ENCODE measurements around the gene HLCS. TPM values are rescaled to one million over a fixed set of nuclear protein-coding genes. Genes with fewer than 3 reads are reported as not detected.

The HLCS gene
- polyA plus RNA-seq, 1 experiment, result 16.9 TPM

DNA sequence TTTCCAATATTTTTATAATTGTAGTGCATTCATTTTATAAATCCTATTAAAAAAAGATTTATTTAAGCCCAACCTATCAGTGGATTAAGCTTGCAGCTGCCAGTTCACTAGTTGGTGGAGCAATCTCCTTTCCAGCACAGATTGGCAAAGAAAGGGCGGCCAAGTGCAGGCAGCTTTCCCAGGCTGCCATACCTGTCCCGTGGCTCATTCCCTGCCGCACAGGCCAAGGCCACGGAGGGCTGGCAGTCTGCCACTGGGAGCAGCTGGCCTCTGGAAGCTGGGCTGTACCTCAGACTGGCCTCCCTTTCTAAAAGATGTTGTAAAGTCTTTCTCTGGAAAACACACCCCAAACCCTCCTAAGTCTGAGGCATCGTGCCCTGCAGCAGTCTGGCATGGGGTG, 193.4 kb downstream of the HLCS start:
- POLR2A ChIA-PET, result no interaction called here
- CTCF ChIA-PET, result interaction anchor here (1.1 kb wide), 1 partner anchor 15 kb away, joined by 3 read pairs; no protein-coding TSS in a partner anchor

DNA sequence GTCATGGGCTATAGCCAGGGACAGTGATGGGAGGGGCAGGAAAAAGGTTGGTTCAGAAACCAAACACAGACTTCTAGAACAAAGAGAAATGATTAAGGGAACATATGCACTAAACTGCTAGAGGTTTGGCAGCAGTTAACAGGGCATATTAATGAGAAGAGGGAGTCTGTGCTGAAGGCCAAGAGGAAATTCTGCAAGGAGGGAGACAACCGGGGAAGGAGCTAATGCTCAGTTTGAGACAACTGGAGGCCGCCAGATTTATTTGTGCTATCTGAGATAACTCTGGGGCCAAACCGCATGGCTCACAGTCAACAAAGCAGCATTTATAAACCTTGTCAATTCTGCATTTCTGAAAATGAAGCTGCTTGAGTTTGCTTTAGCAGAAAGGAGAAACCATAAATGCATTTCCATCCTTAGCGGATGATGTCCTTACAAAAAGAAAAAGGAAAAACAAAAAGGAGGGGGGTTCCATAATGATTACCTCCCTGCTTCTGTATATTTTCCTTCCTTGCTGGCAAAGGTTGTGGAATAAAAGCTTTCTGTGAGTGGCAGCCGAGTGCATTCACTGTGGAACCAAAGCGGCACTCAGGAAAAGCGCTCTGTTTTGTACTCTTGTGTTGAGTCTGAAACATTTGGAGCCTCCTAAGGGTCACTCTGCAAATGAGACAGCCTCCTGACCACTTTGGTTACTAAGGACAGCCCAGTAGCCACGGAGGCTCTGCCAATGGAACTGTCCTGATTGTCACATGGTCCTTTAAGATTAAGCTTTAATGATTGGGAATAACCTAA, 197.2 kb downstream of the HLCS start:
- CTCF ChIA-PET, result no interaction called here
- TF ChIP-seq, protein P1, sequence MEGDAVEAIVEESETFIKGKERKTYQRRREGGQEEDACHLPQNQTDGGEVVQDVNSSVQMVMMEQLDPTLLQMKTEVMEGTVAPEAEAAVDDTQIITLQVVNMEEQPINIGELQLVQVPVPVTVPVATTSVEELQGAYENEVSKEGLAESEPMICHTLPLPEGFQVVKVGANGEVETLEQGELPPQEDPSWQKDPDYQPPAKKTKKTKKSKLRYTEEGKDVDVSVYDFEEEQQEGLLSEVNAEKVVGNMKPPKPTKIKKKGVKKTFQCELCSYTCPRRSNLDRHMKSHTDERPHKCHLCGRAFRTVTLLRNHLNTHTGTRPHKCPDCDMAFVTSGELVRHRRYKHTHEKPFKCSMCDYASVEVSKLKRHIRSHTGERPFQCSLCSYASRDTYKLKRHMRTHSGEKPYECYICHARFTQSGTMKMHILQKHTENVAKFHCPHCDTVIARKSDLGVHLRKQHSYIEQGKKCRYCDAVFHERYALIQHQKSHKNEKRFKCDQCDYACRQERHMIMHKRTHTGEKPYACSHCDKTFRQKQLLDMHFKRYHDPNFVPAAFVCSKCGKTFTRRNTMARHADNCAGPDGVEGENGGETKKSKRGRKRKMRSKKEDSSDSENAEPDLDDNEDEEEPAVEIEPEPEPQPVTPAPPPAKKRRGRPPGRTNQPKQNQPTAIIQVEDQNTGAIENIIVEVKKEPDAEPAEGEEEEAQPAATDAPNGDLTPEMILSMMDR (IDR thresholded peaks at IDR 0.05; ENCODE audit: insufficient read depth, low read depth, low read length), result no peak
- Histone ChIP-seq H3K27me3 (ENCODE audit: control insufficient read depth, insufficient read depth, low read length) (no peaks in the 10 kb centered on the region), H3K36me3 (ENCODE audit: control insufficient read depth, insufficient read depth, low read length) (no peaks in the 10 kb centered on the region), H3K4me3 (ENCODE audit: low read depth, low read length) (no peak overlapping the region)
- DNase-seq (ENCODE audit: low read depth), result no peak
- POLR2A ChIA-PET, result no interaction called here

More for the DNA sequence above, 193.4 kb downstream of the HLCS start:
- no peaks in the 10 kb centered on the region for H3K36me3 ChIP-seq (ENCODE audit: control insufficient read depth, insufficient read depth, low read length)
- no peak overlapping the region for H3K4me3 ChIP-seq (ENCODE audit: low read depth, low read length)
- TF ChIP-seq, protein P1 (IDR thresholded peaks at IDR 0.05; ENCODE audit: insufficient read depth, low read depth, low read length), result no peak
- no peak for DNase-seq (ENCODE audit: low read depth)
- H3K27me3 ChIP-seq (ENCODE audit: control insufficient read depth, insufficient read depth, low read length), result no peaks in the 10 kb centered on the region

DNA sequence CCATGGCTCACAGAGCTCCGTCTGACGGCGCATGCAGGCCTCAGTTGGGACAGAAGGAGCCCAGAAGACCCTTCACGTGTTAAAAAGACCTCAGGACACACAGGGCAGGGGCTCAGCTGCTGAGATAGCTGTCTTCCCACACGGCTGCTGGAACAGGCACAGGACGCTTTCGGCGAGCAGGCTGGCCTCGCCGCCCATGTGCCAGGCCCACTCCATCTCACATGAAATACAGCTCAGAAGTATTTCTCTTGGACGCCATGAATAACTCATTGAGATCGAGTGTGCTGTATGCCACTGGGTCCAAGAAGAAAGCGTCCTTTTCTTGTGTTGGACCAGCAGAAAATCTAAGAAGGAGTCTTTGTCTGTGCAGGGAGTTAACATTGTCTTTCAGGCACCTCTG, 198.0 kb downstream of the HLCS start:
- ChIA-PET POLR2A (no interaction called here), CTCF (no interaction called here)
- no peak for DNase-seq (ENCODE audit: low read depth)
- Histone ChIP-seq H3K36me3 (ENCODE audit: control insufficient read depth, insufficient read depth, low read length) (no peaks in the 10 kb centered on the region), H3K4me3 (ENCODE audit: low read depth, low read length) (no peak overlapping the region), H3K27me3 (ENCODE audit: control insufficient read depth, insufficient read depth, low read length) (no peaks in the 10 kb centered on the region)
- TF ChIP-seq, protein P1 (IDR thresholded peaks at IDR 0.05; ENCODE audit: insufficient read depth, low read depth, low read length), result no peak

DNA sequence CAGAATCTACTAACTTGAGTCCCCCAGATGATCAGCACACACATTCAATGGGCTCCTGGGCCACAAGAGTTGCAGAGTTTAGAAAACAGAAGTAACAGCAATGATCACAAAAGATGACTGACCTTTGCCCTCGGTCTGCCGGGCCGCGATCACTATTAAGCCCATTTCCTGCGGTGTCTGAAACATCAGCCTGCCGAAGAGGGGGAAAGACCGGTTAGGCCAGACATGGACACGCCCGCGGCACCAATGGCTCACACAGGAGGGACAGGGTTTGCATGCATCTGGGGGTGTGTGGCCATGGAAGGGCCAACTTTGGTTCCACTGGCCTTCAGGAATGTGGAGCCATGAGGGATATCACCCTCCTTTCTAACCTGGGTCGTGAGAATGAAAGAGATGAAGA, 199.4 kb downstream of the HLCS start:
- DNase-seq (ENCODE audit: low read depth), result no peak
- H3K4me3 ChIP-seq (ENCODE audit: low read depth, low read length), result no peak overlapping the region
- ChIA-PET POLR2A (no interaction called here), CTCF (no interaction called here)
- no peaks in the 10 kb centered on the region for H3K27me3 ChIP-seq (ENCODE audit: control insufficient read depth, insufficient read depth, low read length)
- H3K36me3 ChIP-seq (ENCODE audit: control insufficient read depth, insufficient read depth, low read length), result no peaks in the 10 kb centered on the region
- TF ChIP-seq, protein P1 (IDR thresholded peaks at IDR 0.05; ENCODE audit: insufficient read depth, low read depth, low read length), result no peak

DNA sequence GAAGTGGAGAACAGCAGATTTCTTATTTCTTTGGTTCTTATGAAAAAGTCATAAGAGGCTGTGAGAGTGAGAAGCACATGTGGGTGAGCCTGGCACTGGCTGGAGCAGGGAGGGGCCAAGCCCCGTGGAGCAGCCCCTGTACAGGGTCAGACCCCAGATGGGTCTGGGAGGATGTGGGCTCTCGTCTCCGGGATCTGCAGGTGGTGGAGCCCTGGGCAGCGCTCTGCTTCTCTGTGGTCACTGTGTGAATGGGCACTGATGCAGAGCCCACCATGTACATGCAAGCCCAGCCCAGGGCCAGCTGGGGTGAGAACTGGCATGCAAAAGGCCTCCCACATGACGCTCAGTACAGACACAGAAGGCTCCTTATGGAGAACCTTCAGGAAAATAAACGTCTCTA, 200.0 kb downstream of the HLCS start:
- POLR2A ChIA-PET, result no interaction called here
- H3K4me3 ChIP-seq (ENCODE audit: low read depth, low read length), result no peak overlapping the region
- H3K27me3 ChIP-seq (ENCODE audit: control insufficient read depth, insufficient read depth, low read length), result no peaks in the 10 kb centered on the region
- CTCF ChIA-PET, result no interaction called here
- no peak for DNase-seq (ENCODE audit: low read depth)
- no peaks in the 10 kb centered on the region for H3K36me3 ChIP-seq (ENCODE audit: control insufficient read depth, insufficient read depth, low read length)
- TF ChIP-seq, protein P1 (IDR thresholded peaks at IDR 0.05; ENCODE audit: insufficient read depth, low read depth, low read length), result no peak

All from BJ (cell line).